HUES64 (cell line): ENCODE results near the gene IDH3B.

Experiments
- H3K27ac ChIP-seq: 2 replicates; pipeline ENCODE4 v1.7.0; 2013; ENCODE audit warnings: low read depth, low read length, inconsistent platforms
- H3K27me3 ChIP-seq: 2 replicates; pipeline ENCODE4 v1.6.1; 2013; ENCODE audit warnings: mild to moderate bottlenecking, low read length; ENCODE audit not compliant: insufficient read depth
- H3K36me3 ChIP-seq: 2 replicates; pipeline ENCODE4 v1.6.1; 2013; ENCODE audit warnings: mild to moderate bottlenecking, low read length; ENCODE audit not compliant: insufficient read depth
- H3K4me1 ChIP-seq: 2 replicates; pipeline ENCODE4 v1.6.1; 2013; ENCODE audit warnings: mild to moderate bottlenecking, low read length, moderate library complexity; ENCODE audit not compliant: insufficient read depth
- H3K4me3 ChIP-seq: 2 replicates; pipeline ENCODE4 v1.5.1; 2013; ENCODE audit warnings: mild to moderate bottlenecking, low read length, moderate library complexity
- H3K9ac ChIP-seq: 2 replicates; pipeline ENCODE4 v1.6.1; 2013; ENCODE audit warnings: mild to moderate bottlenecking, low read depth, low read length
- H3K9me3 ChIP-seq: 2 replicates; pipeline ENCODE4 v1.6.1; 2013; ENCODE audit warnings: low read depth, low read length; ENCODE audit not compliant: insufficient read depth
- WGBS: fragments of 150-250, 120-280 bp; methylation state at CpG from one replicate; pipeline ENCODE4 v1.1.7; 2013; ENCODE audit warnings: missing lambda C conversion rate; 5-methylcytosine and 5-hydroxymethylcytosine counted together

Gene IDH3B

GRCh38 chr20:2655331-2656116 is 8.5 kb downstream of the IDH3B start:
- Histone ChIP-seq H3K9me3 (no peaks in the 10 kb centered on the region), H3K27me3 (no peaks in the 10 kb centered on the region), H3K36me3 (peaks cover 76% of the 10 kb centered on the region), H3K27ac (no peak overlapping the region; the same call in 1 of the 2 replicates), H3K4me3 (peak overlapping the region; percentile 100; the same call in 1 of the 2 replicates), H3K4me1 (peaks cover 6% of the 10 kb centered on the region; the same call in 1 of the 2 replicates), H3K9ac (no peak overlapping the region)
- WGBS, result 96% methylated on average over 17 of the region's 17 CpGs

- Histone ChIP-seq H3K9ac (no peak overlapping the region), H3K9me3 (no peaks in the 10 kb centered on the region), H3K36me3 (peaks cover 70% of the 10 kb centered on the region), H3K4me1 (peaks cover 6% of the 10 kb centered on the region; the same call in 1 of the 2 replicates), H3K27ac (no peak overlapping the region; the same call in 1 of the 2 replicates), H3K4me3 (peak overlapping the region; percentile 100), H3K27me3 (no peaks in the 10 kb centered on the region)
- WGBS, result 94% methylated on average over 3 of the region's 3 CpGs
Measured at GRCh38 chr20:2654831-2655230, 9.2 kb downstream of the IDH3B start.

- Histone ChIP-seq H3K36me3 (peaks cover 65% of the 10 kb centered on the region), H3K4me3 (peak overlapping the region; percentile 100), H3K4me1 (peaks cover 6% of the 10 kb centered on the region; the same call in 1 of the 2 replicates), H3K27ac (no peak overlapping the region; the same call in 1 of the 2 replicates), H3K27me3 (no peaks in the 10 kb centered on the region), H3K9me3 (no peaks in the 10 kb centered on the region), H3K9ac (peak overlapping the region; percentile 100)
- WGBS, result 95% methylated on average over 9 of the region's 9 CpGs
Measured at GRCh38 chr20:2654384-2654822, 9.6 kb downstream of the IDH3B start.

- peaks cover 59% of the 10 kb centered on the region for H3K36me3 ChIP-seq
- H3K4me1 ChIP-seq, result peaks cover 6% of the 10 kb centered on the region; the same call in 1 of the 2 replicates
- no peaks in the 10 kb centered on the region for H3K9me3 ChIP-seq
- H3K4me3 ChIP-seq, result peak overlapping the region; percentile 100
- 30% methylated on average over 24 of the region's 24 CpGs for WGBS
- H3K9ac ChIP-seq, result peak overlapping the region; percentile 100
- no peaks in the 10 kb centered on the region for H3K27me3 ChIP-seq
- H3K27ac ChIP-seq, result peak overlapping the region; percentile 87
Measured at GRCh38 chr20:2653556-2654383, 10.2 kb downstream of the IDH3B start.

GRCh38 chr20:2652724-2653555 is 11.1 kb downstream of the IDH3B start:
- Histone ChIP-seq H3K4me3 (peak overlapping the region; percentile 100), H3K9ac (peak overlapping the region; percentile 100), H3K9me3 (no peaks in the 10 kb centered on the region), H3K4me1 (peaks cover 6% of the 10 kb centered on the region; the same call in 1 of the 2 replicates), H3K36me3 (peaks cover 51% of the 10 kb centered on the region), H3K27me3 (no peaks in the 10 kb centered on the region), H3K27ac (peak overlapping the region; percentile 87)
- WGBS, result under 1% methylated on average over 56 of the region's 56 CpGs

GRCh38 chr20:2651772-2652723 is 12.0 kb downstream of the IDH3B start, which contains the start of gene NOP56:
Gene NOP56 (plus strand): TSS chr20:2652632. CDS start chr20:2652661, 29 bp downstream.
- H3K27me3 ChIP-seq, result no peaks in the 10 kb centered on the region
- H3K9ac ChIP-seq, result peak within 1 kb of the TSS; percentile 100
- no peaks in the 10 kb centered on the region for H3K9me3 ChIP-seq
- peaks cover 42% of the 10 kb centered on the region for H3K36me3 ChIP-seq
- H3K4me3 ChIP-seq, result peak within 1 kb of the TSS; percentile 100
- peak within 1 kb of the TSS; percentile 89 for H3K27ac ChIP-seq
- under 1% methylated on average over 99 of the region's 101 CpGs for WGBS
- peaks cover 6% of the 10 kb centered on the region; the same call in 1 of the 2 replicates for H3K4me1 ChIP-seq

GRCh38 chr20:2643708-2644107 is 20.3 kb downstream of the IDH3B start:
- 91% methylated on average over 1 of the region's 1 CpG for WGBS

GRCh38 chr20:2640899-2641298 is 23.1 kb downstream of the IDH3B start:
- Histone ChIP-seq H3K9ac (no peak overlapping the region), H3K4me1 (no peaks in the 10 kb centered on the region), H3K27me3 (no peaks in the 10 kb centered on the region), H3K4me3 (no peak overlapping the region), H3K27ac (no peak overlapping the region), H3K36me3 (no peaks in the 10 kb centered on the region), H3K9me3 (no peaks in the 10 kb centered on the region)
- 91% methylated on average over 9 of the region's 9 CpGs for WGBS

More at GRCh38 chr20:2643708-2644107, 20.3 kb downstream of the IDH3B start:
- Histone ChIP-seq H3K9me3 (no peaks in the 10 kb centered on the region), H3K4me3 (no peak overlapping the region), H3K36me3 (no peaks in the 10 kb centered on the region), H3K27ac (no peak overlapping the region), H3K9ac (no peak overlapping the region), H3K4me1 (no peaks in the 10 kb centered on the region), H3K27me3 (no peaks in the 10 kb centered on the region)

- WGBS, result 60% methylated on average over 1 of the region's 1 CpG
- no peak overlapping the region for H3K9ac ChIP-seq
- no peak overlapping the region for H3K4me3 ChIP-seq
- H3K36me3 ChIP-seq, result no peaks in the 10 kb centered on the region
- H3K27me3 ChIP-seq, result 0 out of 2 replicates have a peak, but pooled peaks cover 2% of the 10 kb centered on the region
- H3K27ac ChIP-seq, result no peak overlapping the region
- H3K4me1 ChIP-seq, result no peaks in the 10 kb centered on the region
- no peaks in the 10 kb centered on the region for H3K9me3 ChIP-seq
Measured at GRCh38 chr20:2640260-2640659, 23.8 kb downstream of the IDH3B start.
